HG02884 (cell line): Measurements from ENCODE around the gene ZNF521.
"Not testable (repeated sequence)": the region's sequence is repeated elsewhere in the genome, so short reads cannot be mapped to it uniquely, and the experiment has no call there.

Experiments used
- ATAC-seq: cut with Tn5 transposase; IDR thresholded peaks from one replicate; pipeline ENCODE4 v1.9.1; 2021; ENCODE audit warnings: mild to moderate bottlenecking, moderate library complexity; ENCODE audit not compliant: unreplicated experiment

The ZNF521 gene

DNA sequence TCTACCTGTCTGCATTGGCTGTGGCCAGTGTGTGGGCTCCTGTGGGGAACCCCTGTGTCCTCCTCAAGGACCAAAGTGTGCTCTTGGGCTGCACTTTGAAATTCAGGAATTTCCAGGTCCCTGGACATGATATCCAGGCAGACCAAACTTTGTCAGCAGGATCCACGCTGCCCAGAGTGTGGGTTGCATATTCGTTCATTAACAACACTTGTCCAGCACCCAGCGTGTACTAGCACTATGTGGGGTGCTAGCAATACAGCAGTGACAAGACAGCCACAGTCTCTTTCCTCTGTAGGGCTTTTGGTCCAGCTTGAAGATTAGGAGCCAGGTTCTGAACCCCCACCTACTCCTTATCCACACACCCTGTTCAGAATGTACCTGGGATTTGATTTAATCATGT lies 304.5 kb downstream of the ZNF521 start:
- ATAC-seq: no peak

DNA sequence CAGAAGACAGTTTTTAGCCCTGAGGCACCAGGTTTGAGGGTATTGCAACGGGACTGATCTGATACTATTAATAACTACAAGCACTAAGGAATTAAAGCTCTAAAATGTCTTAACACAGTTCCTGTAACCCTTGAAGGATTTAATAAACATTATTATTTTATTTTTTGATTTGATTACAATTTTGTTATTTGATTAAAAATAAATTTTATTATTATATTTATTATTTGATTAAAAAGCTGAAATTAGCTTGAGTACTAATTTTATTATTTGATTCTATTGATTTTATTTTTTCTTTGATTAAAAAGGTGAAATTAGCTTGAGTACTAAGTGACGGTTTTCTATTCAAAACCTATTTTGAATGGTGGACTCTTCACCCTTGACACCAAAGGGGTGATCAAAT lies 307.3 kb downstream of the ZNF521 start:
- ATAC-seq: no peak

DNA sequence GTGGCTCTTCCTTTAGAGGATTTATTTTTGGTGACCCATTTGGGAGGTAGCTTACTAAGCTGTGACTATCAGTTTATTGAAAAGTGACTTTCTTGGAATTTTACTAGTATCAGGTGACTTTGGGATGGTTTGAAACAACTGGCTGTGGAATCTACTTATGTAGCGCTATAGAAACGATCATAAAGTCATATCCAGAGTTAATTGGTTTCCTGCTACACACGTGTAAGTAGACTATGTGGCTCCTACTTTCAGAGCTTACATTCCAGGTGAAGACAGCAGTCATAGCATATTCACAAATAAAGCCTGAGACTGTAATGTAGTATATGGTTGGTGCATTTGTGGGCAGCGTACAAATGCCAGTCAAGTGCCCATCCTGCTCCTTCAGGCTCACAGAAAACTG lies 308.9 kb downstream of the ZNF521 start:
- no peak for ATAC-seq

DNA sequence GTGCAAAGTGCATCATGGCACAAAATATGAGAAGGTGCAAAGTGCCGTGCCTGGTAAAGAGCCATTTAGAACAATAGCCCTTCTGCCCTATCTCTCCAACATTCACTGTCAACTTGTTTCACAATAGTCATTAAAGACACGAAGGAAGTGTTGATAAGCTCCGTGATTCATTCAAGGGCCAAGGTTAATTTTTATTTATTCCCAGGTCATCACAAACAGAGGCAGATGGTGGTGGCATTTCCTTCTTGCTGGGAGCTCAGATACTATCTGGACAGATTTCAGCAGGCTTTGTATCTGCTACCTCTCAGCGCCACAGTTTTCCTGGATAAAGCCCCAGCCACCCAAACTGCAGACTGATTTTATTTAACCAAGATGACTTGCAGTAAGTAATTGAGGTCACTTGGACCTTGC lies 309.3 kb downstream of the ZNF521 start:
- ATAC-seq: no peak

DNA sequence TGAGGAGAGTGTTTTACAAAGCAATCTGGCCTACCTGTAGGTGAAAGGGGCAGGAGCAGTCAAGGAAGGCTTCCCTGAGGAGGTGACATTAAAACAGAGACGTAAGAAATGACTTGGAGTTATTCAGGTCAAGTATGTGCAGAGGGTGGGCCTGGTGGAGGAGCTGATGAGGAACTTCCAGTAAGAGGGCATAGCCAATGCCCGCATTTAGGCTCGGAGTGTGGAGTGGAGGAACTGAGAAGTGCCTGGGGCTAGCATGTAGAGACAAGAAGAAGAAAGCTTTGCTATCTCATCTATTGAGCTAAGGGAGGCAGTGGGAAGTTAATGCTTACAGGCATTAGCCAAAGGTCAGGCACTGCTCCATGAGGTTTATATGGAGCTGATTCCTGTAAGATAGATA lies 312.2 kb downstream of the ZNF521 start:
- ATAC-seq: no peak

DNA sequence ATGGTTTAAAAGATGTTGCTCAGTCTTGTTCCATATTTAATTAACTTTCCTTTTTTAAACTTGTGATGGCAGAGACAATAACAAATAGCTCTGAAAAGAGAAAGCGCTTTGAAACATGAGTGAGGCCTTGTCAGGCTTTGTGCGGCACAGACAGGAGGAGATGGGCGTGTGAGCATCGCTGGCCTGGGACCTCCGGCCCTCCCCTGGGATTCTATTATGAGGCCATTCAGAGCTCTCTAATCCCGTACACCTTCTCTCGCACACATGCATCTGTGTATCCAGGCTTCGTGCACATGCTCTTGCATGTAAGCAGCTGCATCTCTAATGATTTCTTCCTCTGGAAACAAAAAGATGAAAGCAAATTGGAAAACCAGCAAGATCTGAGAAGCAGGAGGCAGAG lies 313.7 kb downstream of the ZNF521 start:
- no peak for ATAC-seq

DNA sequence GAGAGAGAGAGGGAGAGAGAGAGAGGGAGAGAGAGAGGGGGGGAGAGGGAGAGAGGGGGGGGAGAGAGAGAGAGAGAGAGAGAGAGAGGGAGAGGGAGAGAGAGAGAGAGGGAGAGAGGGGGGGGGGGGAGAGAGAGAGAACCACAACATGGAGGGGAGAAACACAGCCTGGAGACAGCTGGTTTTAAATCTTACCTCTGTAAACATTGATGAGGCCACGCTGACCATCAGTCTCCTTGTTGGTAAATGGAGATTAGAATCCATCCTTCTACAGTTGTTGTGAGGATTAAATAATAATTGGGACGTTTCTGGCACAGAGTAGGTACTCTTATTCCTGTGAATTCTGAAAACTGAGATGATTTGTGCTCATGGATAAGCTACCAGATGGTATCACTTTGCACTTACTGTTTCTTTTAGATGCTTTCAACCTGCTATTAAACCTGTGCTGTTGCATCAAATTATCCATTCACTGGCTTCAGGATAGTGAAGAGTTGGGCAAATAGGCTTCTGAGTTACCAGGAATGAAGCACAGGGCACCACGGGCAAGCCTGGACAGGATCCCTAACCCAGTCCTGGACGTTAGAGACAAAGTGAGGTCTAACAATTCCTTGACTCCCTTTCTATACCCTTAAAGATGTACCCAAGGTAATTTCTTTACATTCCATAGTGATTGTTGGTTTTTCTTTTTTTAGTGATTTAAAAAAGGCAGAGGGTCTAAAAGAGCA lies 318.1 kb downstream of the ZNF521 start:
- ATAC-seq: no peak

DNA sequence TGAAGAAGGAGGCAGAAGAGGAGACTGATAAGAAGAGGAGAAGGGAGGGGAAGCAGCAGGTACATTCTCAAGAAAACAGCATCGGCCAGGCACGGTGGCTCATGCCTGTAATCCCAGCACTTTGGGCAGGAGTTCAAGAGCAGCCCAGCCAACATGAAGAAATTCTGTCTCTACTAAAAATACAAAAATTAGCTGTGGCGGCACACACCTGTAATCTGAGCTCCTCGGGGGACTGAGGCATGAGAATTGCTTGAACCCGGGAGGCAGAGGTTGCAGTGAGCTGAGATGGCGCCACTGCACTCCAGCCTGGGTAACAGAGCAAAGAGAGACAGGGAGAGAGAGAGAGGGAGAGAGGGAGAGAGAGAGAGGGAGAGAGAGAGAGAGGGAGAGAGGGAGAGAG lies 318.8 kb downstream of the ZNF521 start:
- ATAC-seq: not testable (repeated sequence)

DNA sequence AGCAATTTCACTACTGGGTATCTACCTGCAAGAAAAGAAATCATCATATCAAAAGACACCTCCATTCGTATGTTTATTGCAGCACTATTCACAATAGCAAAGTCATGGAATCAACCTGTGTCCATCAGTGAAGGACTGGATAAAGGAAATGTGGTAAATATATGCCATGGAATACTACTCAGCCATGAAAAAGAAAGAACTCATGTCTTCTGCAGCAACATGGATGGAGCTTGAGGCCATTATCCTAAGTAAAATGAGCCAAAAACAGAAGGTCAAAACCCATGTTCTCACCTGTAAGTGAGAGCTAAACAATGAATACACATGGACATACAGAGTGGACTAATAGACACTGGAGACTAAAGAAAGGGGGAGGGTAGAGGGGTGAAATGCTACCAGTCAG lies 322.2 kb downstream of the ZNF521 start:
- no peak for ATAC-seq

DNA sequence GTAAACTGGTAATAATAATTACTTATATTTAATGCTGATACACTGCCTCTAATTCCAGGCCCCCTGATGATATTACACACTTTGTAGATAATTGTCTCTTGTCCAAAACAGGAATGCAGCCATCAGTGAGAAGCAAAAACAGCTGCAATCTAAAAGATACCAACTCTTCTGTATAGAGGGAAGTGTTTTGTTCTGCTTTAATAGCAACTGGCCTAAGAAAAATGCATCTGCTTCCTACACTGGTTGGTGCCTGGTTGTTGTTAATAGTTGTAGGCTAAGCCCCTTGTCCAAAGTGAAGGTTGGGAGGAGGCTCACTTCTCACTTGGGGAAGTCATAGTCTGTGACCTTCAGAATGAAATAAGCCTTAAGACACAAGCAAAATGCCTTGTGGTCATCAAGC lies 332.0 kb downstream of the ZNF521 start:
- no peak for ATAC-seq

DNA sequence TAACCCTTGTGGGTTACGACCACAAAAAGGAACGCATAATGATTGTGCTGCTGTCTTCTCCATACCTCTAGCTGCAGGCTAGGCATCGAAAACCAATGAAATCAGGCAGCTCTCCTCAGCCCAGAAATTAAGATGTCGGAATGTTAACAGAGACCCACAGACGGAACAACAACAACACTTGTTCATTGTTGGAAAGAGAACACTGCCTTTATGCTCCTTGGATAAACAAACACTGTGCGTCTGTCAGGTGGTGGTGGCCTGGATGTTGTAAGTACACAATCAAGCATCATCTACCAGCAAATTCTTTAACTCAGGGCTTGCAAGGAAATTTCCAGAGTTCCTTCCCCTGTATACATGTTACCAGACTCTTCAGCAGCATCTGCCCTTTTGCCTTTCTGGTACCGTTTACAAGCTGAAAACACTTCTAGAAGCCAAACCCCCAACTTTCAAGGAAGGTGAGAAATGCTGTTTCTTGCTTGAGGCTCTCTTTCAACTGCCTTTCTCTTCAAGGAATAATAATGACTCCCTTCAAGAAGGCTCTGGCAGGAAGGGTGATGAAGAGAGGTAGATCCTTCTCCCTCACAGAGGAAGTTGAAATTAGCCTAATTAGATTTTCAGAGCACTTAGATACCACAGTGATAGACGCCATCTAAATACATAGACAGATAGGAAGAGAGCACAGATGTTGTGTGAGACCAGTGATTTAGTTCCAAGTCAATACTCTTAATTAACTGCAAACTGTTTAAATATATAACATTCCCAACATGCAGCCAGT lies 332.7 kb downstream of the ZNF521 start:
- ATAC-seq: no peak

DNA sequence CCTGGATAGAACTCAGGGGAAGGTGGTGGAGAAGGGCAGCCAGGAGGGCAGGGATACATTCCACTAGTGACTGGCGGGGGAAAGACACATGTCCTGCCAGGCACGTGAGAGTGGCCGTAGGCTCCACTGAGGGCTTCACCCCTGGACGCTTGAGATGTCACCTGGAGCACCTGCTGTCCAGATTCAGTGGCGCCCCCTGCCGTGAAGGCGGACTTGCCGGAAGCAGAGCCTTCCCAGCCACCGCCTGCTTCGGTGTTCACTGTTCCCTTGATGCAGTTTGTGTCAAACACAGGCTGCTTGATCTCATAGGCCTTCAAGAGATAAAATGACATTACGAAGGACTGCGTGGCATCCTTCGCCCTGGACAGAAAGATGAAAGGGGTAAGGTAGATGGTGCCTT lies 335.3 kb downstream of the ZNF521 start:
- no peak for ATAC-seq

DNA sequence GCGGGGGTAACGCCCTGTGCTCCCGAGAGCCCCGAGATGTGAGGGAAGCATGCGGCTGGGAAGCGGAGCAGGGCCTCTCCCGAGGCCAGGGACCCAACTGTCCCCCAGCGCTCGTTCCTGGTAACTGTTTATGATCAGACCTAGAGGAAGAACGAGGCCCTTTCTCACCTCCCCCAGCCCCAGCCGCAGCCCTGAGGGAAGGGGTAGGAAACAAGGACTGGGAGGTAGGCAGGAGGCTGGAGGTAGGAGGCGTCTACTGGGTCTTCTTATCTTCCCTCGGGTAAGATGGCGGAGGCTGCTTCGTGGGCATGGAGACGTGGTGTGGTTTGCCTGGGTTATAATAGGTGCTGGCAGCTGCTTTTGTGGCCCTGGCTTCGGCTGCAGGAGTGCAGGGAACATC lies 335.8 kb downstream of the ZNF521 start:
- no peak for ATAC-seq
